Fibroblast of peridontal ligament (primary cell): ENCODE data around the gene DDOST.

Experiments used
- DNase-seq: peaks from one replicate; pipeline ENCODE4 v3.0.0-alpha.2; 2010; ENCODE audit errors: extremely low read depth

Gene DDOST

GRCh38 chr1:20661207-20662109 lies at the start of gene DDOST:
Gene DDOST, minus strand, starts transcription at chr1:20661369. Its CDS starts 19 bp downstream, at chr1:20661350.
- peak; percentile 96 for DNase-seq

- no peak for DNase-seq
These were observed 49.5 kb upstream of the DDOST start for GRCh38 chr1:20710469-20711284.

DNA sequence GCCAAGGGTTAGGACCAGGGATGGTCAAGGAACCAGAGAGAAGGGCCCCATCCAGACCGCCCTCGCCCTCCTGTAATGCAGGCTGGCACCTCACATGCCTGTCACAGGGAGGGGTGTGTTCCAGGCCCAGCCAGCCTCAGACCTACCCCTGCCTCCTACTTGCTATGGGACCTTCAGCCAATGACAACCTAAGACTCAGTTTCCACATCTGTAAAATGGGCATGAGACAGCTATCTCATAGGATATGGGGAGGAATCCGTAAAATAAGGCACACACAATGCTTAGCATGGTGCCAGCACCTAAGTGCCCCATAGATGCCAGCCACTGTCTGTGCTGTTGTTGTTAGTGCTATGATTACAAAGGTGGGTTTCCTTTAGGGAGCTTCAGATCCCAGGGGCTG lies 48.7 kb upstream of the DDOST start:
- no peak for DNase-seq

DNA sequence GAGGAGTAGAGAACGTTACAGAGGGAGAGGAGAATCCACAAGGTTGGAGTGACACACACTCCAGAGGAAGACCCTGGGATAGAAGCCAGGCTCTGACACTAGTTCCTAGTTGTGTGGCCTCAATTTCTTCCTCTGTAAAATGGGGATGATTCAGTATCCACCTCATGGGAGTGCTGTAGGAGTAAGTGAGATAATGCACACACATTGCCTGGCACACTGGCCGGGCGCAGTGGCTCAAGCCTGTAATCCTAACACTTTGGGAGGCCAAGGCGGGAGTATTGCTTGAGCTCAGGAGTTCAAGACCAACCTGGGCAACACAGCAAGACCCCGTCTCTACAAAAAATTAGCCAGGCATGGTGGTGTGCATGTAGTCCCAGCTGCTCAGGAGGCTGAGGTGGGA lies 47.7 kb upstream of the DDOST start:
- DNase-seq, result no peak

DNA sequence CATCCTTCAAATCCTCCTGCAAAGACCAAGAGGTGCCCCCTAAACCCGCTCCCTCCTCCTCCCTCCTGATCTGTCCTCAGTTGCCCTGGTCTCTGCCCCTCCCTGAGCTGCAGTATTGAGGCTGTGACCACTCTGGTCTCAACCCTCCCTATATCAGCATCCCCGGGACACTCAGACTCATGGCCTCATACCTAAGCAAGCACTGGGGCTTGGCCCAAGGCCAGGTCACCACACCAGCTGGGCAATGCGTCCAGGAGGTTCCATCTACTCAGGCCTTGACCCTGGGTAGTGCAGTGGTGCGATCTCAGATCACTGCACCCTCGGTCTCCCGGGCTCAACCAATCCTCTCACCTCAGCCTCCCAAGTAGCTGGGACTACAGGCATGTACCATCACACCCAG lies 46.9 kb upstream of the DDOST start:
- no peak for DNase-seq

DNA sequence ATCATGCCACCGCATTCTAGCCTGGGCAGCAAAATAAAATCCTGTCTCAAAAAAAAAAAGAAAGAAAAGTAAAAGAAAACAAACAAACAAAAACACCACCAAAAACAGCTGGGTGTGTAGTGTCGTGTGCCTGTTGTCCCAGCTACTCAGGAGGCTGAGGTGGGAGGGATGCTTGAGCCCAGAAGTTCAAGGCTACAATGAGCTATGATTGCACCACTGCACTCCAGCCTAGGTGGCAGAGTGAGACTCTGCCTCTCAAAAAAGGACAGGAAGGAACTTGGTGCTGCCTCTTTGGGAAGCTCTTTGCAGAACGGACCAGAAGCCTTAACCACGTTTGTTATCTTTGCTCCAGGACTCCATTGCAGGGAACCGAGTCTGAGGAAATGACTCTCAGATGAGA lies 45.7 kb upstream of the DDOST start:
- no peak for DNase-seq

- DNase-seq, result no peak
These were observed 44.1 kb upstream of the DDOST start for GRCh38 chr1:20705203-20705755.

- DNase-seq, result no peak
These were observed 43.4 kb upstream of the DDOST start for GRCh38 chr1:20704390-20705202.

DNA sequence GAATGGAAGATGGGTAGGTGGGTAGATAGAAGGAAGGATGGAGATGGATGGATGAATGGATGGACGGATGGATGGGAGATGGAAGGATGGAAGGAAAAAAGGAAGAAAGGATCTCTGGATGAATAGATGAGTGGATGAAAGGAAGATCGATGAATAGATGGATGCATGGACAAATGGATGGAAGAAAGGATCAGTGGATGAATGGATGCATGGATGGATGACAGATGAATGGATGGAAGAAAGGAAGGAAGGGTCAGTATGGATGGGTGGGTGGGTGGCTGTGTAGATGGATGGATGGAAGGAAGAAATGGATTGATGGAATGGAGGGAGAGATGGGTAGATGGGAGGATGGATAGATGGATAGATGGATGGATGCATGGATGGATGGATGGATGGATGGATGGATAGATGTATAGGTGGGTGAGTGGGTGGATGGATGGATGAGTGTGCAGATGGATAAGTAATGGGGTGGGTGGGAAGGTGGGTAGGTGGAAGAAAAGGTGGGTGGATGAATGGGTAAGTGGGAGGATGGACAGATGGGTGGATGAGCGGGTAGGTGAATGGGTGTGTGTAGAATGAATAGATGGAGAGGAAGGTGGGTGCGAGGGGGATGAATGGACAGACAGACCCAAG lies 42.1 kb upstream of the DDOST start:
- DNase-seq, result no peak

DNA sequence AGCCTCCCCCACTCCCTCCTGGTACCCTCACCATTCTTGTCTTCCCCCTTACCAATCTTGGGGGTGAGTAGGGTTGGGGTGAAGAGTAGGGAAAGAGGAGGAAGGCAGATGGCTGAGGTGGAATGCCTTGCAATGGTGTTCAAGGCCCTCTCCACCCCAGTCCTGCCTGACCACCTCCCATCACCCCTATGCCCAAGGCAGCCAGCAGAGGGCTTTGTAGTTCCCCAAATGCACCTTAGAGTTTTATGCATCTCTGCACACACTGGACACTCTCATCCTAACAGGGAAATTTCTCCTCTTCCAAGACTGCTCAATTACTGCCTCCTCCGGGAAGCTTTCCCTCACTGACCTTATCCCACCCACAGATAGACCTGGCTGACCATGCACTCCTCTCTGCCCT lies 41.2 kb upstream of the DDOST start:
- peak; percentile 19 for DNase-seq

GRCh38 chr1:20701847-20702246 lies 40.7 kb upstream of the DDOST start:
- DNase-seq, result no peak

GRCh38 chr1:20701446-20701845 lies 40.3 kb upstream of the DDOST start:
- no peak for DNase-seq

GRCh38 chr1:20700636-20701215 lies 39.6 kb upstream of the DDOST start:
- DNase-seq, result no peak

- DNase-seq, result no peak
These were observed 38.4 kb upstream of the DDOST start for GRCh38 chr1:20699558-20699957.

GRCh38 chr1:20698195-20698910 lies 37.2 kb upstream of the DDOST start:
- DNase-seq, result peak; percentile 41

DNA sequence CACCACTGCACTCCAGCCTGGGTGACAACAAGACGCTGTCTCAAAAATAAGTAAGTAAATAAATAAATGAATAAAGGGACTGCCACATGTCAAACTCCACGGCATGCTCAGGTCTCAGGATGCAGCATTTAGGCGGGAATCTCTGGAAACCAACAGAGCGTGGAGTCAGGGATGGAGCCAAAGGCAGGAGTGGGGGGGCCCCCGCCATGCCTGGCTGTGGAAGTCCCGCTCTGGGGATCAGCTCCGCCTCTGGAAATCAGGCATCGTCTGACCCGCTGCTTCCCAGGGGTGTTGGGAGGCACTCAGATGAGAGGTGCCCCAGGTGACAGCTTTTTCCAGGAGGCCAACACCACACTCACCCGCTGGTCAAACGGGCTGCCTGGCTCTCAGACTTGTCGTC lies 36.4 kb upstream of the DDOST start:
- no peak for DNase-seq

DNA sequence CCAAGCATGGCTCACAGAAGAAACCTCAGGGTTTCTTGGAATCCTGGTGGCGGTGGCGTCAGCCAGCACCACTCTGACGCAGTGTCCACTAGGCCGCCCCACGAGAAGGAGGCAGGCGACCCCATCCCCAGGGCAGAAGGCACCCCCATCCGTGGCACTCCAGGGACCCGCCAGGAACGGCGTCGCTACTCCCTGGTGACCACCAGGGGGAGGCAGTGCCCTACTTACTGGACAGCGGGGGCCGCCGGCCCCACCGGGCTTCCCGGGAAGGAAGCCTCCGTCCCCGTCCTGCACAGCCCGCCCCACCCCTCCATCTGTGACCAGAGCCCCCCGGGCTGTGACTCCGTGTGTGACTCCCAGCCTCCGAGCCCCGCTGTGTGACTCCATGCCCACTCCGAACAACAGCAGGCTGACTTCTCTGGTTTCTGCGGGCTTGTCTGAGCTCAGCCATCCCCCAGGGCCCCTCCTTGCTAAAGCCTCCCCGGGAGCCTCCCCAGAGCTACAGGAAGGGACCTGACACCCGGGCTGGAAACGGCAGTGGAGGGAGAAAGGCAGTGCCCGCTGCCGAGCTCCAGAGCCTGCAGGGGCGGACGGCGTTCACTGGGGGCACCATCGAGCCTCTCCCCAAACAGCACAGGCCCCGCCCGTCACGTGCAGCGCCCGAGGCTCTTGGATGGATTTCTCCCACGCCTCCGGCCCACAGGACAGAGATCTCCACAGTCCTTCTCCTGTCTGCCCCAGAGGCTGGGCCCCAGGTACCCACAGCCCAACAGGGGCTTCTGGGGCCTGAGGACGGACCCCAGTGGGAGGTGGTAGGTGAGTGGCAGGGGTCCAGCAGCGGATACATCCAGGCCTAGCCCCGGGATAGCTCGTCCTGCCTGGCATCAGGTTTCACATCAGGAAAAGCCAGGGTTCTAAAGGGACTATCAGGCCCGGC lies 35.5 kb upstream of the DDOST start:
- DNase-seq, result peak; percentile 89

GRCh38 chr1:20695515-20695914 lies 34.3 kb upstream of the DDOST start:
- DNase-seq, result no peak

DNA sequence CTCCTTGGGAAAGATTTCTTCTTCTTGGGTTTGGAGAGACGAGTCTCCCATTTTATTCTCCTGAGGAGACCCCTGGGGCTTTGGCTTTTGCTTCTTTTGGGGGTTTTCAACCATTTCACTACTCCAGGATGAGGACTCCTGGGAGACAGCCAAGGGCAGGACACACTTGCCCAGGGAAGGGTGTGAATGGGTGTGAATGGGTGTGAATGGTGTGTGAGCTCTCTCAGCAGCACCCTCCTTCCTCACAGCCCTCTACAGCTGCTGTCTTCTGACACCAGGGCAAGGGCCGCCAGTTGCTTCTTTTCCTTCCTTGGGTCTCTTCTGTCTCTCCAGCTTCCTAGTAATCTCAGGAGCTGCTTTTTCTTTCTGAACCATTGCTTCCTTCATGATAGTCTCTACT lies 32.5 kb upstream of the DDOST start:
- DNase-seq, result no peak
